Common myeloid progenitor, CD34-positive (primary cell): ENCODE measurements around the gene CDK14.
A peak's percentile ranks its signal among the peaks of the same experiment; 100 is the strongest.

ENCODE experiments used
- CTCF ChIA-PET: fragments of 350-600 bp; sonication (Branson Sonifier 250); formaldehyde crosslinking; loops from one replicate; lab custom pipeline; 2021; ENCODE audit warnings: antibody characterized with exemption; lab: Charles Lee
- POLR2A ChIA-PET: fragments of 350-600 bp; sonication (Branson Sonifier 250); formaldehyde crosslinking; loops from one replicate; lab custom pipeline; 2021; ENCODE audit warnings: antibody characterized with exemption; lab: Charles Lee
- DNase-seq, 3 donors: peaks; one replicate each; pipeline versions ENCODE4 v3.0.0 to v3.0.0-alpha.2; 2013
- H3K27ac ChIP-seq, 2 experiments: 1 replicate in 1 of 2; 2 replicates in 1 of 2; pipeline ENCODE4 v1.7.0; 2013; ENCODE audit warnings: inconsistent platforms in 2 of 2, low read length in 2 of 2, mild to moderate bottlenecking in 2 of 2, low read depth in 1 of 2, moderate library complexity in 1 of 2; ENCODE audit not compliant: severe bottlenecking in 2 of 2, insufficient read depth in 1 of 2, poor library complexity in 1 of 2
- H3K27me3 ChIP-seq, 5 experiments: replicated peaks in 2 of 5; 1 replicate in 3 of 5; 2 replicates in 2 of 5; pipeline versions ENCODE4 v1.6.1 to v1.7.0; 2013; ENCODE audit warnings: low read length in 4 of 5, mild to moderate bottlenecking in 2 of 5, moderate library complexity in 2 of 5, inconsistent platforms in 1 of 5; ENCODE audit not compliant: insufficient read depth in 5 of 5, control insufficient read depth in 4 of 5
- H3K36me3 ChIP-seq, 4 experiments: 1 replicate in 2 of 4; 2 replicates in 2 of 4; pipeline versions ENCODE4 v1.6.1 to v1.7.0; 2013; ENCODE audit warnings: low read length in 3 of 4, control low read depth in 1 of 4, mild to moderate bottlenecking in 1 of 4; ENCODE audit not compliant: control insufficient read depth in 4 of 4, insufficient read depth in 4 of 4
- H3K4me1 ChIP-seq, 4 experiments: 1 replicate in 3 of 4; 2 replicates in 1 of 4; pipeline versions ENCODE4 v1.6.1 to v1.7.1; 2013; ENCODE audit warnings: low read length in 3 of 4, mild to moderate bottlenecking in 3 of 4, control low read depth in 1 of 4, inconsistent platforms in 1 of 4, moderate library complexity in 1 of 4; ENCODE audit not compliant: control insufficient read depth in 4 of 4, insufficient read depth in 4 of 4; ENCODE audit errors: control extremely low read depth in 1 of 4
- H3K4me3 ChIP-seq, 7 experiments: 1 replicate in 4 of 7; 2 replicates in 3 of 7; pipeline versions ENCODE4 v1.5.1 to v1.7.0; 2013; ENCODE audit warnings: mild to moderate bottlenecking in 7 of 7, low read length in 6 of 7, moderate library complexity in 6 of 7, inconsistent platforms in 2 of 7, low read depth in 2 of 7, control low read depth in 1 of 7; ENCODE audit not compliant: insufficient read depth in 4 of 7, control insufficient read depth in 1 of 7; ENCODE audit errors: extremely low read depth in 1 of 7
- H3K9me3 ChIP-seq, 5 experiments: 1 replicate in 4 of 5; 2 replicates in 1 of 5; pipeline versions ENCODE4 v1.6.1 to v1.7.1; 2013; ENCODE audit warnings: low read length in 4 of 5, mild to moderate bottlenecking in 2 of 5, inconsistent platforms in 1 of 5, low read depth in 1 of 5, moderate library complexity in 1 of 5; ENCODE audit not compliant: control insufficient read depth in 4 of 5, insufficient read depth in 2 of 5; ENCODE audit errors: control extremely low read depth in 1 of 5
- WGBS: methylation state at CpG from one replicate; pipeline ENCODE4 v1.1.5; 2013; ENCODE audit not compliant: insufficient coverage; 5-methylcytosine and 5-hydroxymethylcytosine counted together

CDK14 gene

GRCh38 chr7:90642978-90643377 lies 46.9 kb downstream of the CDK14 start:
- POLR2A ChIA-PET, result no interaction called here
- WGBS, result 89% methylated on average over 3 of the region's 4 CpGs
- CTCF ChIA-PET, result interaction anchor here (0.9 kb wide), 1 partner anchor 10 kb away, joined by 3 read pairs; no protein-coding TSS in a partner anchor

DNA sequence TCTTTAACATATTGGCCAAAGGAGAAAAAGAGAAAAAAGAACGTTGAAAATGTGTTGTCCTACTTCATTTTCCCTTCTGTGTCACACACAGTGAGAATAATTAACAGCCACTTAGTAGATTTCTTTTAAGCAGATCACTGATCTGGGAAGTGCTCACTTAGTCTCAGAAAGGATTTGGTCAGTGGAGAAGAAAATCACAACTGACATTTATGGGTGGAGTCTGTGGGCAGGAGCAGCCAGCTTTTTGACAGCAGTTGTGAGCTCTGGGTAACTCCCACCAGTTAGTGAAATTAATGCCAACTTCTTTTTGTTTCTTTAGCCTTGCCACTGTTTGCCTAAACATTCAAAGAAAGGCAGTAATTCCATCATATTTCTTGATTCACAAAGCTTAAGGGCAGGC lies 49.7 kb downstream of the CDK14 start:
- DNase-seq, result peak in 1 of 3 donors; percentile 13
- ChIA-PET POLR2A (interaction anchor here (0.7 kb wide), 1 partner anchor 47 kb away, joined by 3 read pairs; no protein-coding TSS in a partner anchor), CTCF (no interaction called here)

More at GRCh38 chr7:90642978-90643377, 46.9 kb downstream of the CDK14 start:
- Histone ChIP-seq H3K4me3 (no peak overlapping the region), H3K4me1 (no peaks in the 10 kb centered on the region), H3K27ac (no peak overlapping the region), H3K36me3 (no peaks in the 10 kb centered on the region), H3K27me3 (no peaks in the 10 kb centered on the region), H3K9me3 (peaks cover 0 to 14% (median 5%) of the 10 kb centered on the region in 5 experiments)
- no peak for DNase-seq

GRCh38 chr7:90648107-90648506 lies 52.0 kb downstream of the CDK14 start:
- no peak overlapping the region for H3K4me3 ChIP-seq
- H3K27me3 ChIP-seq, result no peaks in the 10 kb centered on the region
- ChIA-PET CTCF (no interaction called here), POLR2A (no interaction called here)
- DNase-seq, result no peak
- peaks cover 0 to 3% (median 0%) of the 10 kb centered on the region in 4 experiments for H3K36me3 ChIP-seq
- H3K4me1 ChIP-seq, result no peaks in the 10 kb centered on the region
- H3K27ac ChIP-seq, result no peak overlapping the region
- H3K9me3 ChIP-seq, result peaks cover 0 to 11% (median 0%) of the 10 kb centered on the region in 5 experiments
- 100% methylated on average over 2 of the region's 2 CpGs for WGBS

More for the DNA sequence above, 49.7 kb downstream of the CDK14 start:
- no peak overlapping the region for H3K4me3 ChIP-seq
- WGBS, result no CpG with 5 or more reads among the region's 1 CpG
- no peaks in the 10 kb centered on the region for H3K36me3 ChIP-seq
- H3K4me1 ChIP-seq, result no peaks in the 10 kb centered on the region
- no peaks in the 10 kb centered on the region for H3K27me3 ChIP-seq
- H3K27ac ChIP-seq, result no peak overlapping the region
- H3K9me3 ChIP-seq, result peaks cover 0 to 14% (median 4%) of the 10 kb centered on the region in 5 experiments

GRCh38 chr7:90648834-90649233 lies 52.7 kb downstream of the CDK14 start:
- H3K4me3 ChIP-seq, result no peak overlapping the region
- no peak for DNase-seq
- no peak overlapping the region for H3K27ac ChIP-seq
- peaks cover 0 to 7% (median 0%) of the 10 kb centered on the region in 5 experiments for H3K9me3 ChIP-seq
- no peaks in the 10 kb centered on the region for H3K4me1 ChIP-seq
- POLR2A ChIA-PET, result no interaction called here
- H3K27me3 ChIP-seq, result no peaks in the 10 kb centered on the region
- CTCF ChIA-PET, result no interaction called here
- peaks cover 0 to 3% (median 0%) of the 10 kb centered on the region in 4 experiments for H3K36me3 ChIP-seq

DNA sequence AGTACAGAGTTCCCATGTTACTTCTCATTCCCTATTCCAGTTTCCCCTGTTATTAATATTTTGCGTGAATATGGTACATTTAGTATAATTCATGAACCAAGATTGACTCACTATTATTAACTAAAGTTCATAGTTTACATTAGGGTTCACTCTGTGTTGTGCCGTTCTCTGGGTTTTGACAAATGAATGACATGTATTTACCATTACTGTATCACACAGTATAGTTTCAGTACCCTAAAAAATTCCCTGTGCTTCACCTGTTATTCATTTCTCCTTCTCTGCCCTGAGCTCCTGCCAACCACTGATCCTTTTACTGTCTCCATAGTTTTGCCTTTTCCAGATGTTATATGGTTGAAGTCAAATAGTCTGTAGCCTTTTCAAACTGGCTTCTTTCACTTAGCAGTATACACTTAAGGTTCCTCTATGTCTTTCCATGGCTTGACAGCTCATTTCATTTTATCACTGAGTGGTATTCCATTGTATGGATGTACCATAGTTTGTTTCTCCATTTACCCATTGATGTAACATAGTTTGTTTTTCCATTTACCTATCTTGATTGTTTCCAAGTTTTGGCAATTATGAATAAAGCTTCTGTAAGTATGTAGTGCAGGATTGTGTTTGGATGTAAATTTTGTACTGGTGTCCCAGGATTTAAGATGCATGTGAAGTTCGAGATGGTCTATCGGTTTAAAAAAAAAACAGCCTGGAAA lies 58.8 kb downstream of the CDK14 start:
- no CpG with 5 or more reads among the region's 4 CpGs for WGBS
- CTCF ChIA-PET, result interaction anchor here (0.6 kb wide), 1 partner anchor 317 kb away, joined by 3 read pairs; no protein-coding TSS in a partner anchor
- Histone ChIP-seq H3K9me3 (peaks cover 0 to 3% (median 0%) of the 10 kb centered on the region in 5 experiments), H3K4me1 (no peaks in the 10 kb centered on the region), H3K27me3 (no peaks in the 10 kb centered on the region), H3K27ac (no peak overlapping the region), H3K36me3 (peaks cover 0 to 3% (median 0%) of the 10 kb centered on the region in 4 experiments), H3K4me3 (no peak overlapping the region)
- DNase-seq, result no peak
- POLR2A ChIA-PET, result no interaction called here

GRCh38 chr7:90655566-90655965 lies 59.4 kb downstream of the CDK14 start:
- WGBS, result 23% methylated on average over 1 of the region's 2 CpGs
- H3K36me3 ChIP-seq, result peaks cover 0 to 3% (median 0%) of the 10 kb centered on the region in 4 experiments
- H3K4me3 ChIP-seq, result no peak overlapping the region
- H3K9me3 ChIP-seq, result peaks cover 0 to 3% (median 0%) of the 10 kb centered on the region in 5 experiments
- CTCF ChIA-PET, result no interaction called here
- H3K27ac ChIP-seq, result no peak overlapping the region
- H3K4me1 ChIP-seq, result no peaks in the 10 kb centered on the region
- no peak for DNase-seq
- H3K27me3 ChIP-seq, result no peaks in the 10 kb centered on the region
- POLR2A ChIA-PET, result no interaction called here

DNA sequence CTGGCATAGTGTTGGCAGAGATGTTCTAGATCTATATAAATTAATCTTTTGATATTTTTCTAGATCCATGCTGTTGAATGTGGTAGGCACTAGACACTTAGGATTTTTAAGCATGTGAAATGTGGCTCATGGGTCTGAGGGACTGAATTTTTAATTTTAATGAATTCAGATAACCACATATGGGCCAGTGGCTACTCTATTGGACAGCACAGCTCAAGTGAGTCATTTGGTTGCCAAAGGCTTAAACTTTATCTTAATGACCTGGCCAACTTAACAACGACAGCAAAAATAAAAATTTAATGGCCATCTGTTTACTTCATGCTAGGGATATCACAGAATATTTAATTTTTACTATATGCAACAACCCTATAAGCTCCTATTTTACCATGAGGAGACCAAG lies 61.4 kb downstream of the CDK14 start:
- no peak for DNase-seq
- Histone ChIP-seq H3K27me3 (no peaks in the 10 kb centered on the region), H3K36me3 (peaks cover 0 to 3% (median 0%) of the 10 kb centered on the region in 4 experiments), H3K4me1 (no peaks in the 10 kb centered on the region), H3K9me3 (peaks cover 0 to 3% (median 0%) of the 10 kb centered on the region in 5 experiments), H3K27ac (no peak overlapping the region), H3K4me3 (no peak overlapping the region)
- POLR2A ChIA-PET, result no interaction called here
- no CpG with 5 or more reads among the region's 1 CpG for WGBS
- CTCF ChIA-PET, result interaction anchor here (0.7 kb wide), 1 partner anchor 11 kb away, joined by 3 read pairs; no protein-coding TSS in a partner anchor
